HG02588 (cell line): ENCODE measurements around the gene SUGCT.

Source experiments
- ATAC-seq: cut with Tn5 transposase; IDR thresholded peaks from one replicate; pipeline ENCODE4 v1.9.1; 2021; ENCODE audit warnings: mild to moderate bottlenecking, moderate library complexity; ENCODE audit not compliant: unreplicated experiment

The SUGCT gene

GRCh38 chr7:40884241-40884640 lies 749.4 kb downstream of the SUGCT start:
- no peak for ATAC-seq

GRCh38 chr7:40885503-40885902 lies 750.7 kb downstream of the SUGCT start:
- no peak for ATAC-seq

GRCh38 chr7:40887099-40887498 lies 752.3 kb downstream of the SUGCT start:
- no peak for ATAC-seq

GRCh38 chr7:40888499-40888898 lies 753.7 kb downstream of the SUGCT start:
- ATAC-seq, result no peak

GRCh38 chr7:40889099-40889498 lies 754.3 kb downstream of the SUGCT start:
- ATAC-seq, result no peak

GRCh38 chr7:40889539-40889938 lies 754.7 kb downstream of the SUGCT start:
- ATAC-seq, result no peak

- no peak for ATAC-seq
Measured at GRCh38 chr7:40890088-40890692, 755.4 kb downstream of the SUGCT start.

- no peak for ATAC-seq
Measured at GRCh38 chr7:40891232-40891631, 756.4 kb downstream of the SUGCT start.

- no peak for ATAC-seq
Measured at GRCh38 chr7:40899151-40899550, 764.3 kb downstream of the SUGCT start.

- no peak for ATAC-seq
Measured at GRCh38 chr7:40899636-40900507, 765.1 kb downstream of the SUGCT start.

- no peak for ATAC-seq
Measured at GRCh38 chr7:40903872-40904271, 769.1 kb downstream of the SUGCT start.

GRCh38 chr7:40907286-40907685 lies 772.5 kb downstream of the SUGCT start:
- no peak for ATAC-seq

- no peak for ATAC-seq
Measured at GRCh38 chr7:40909346-40909980, 774.7 kb downstream of the SUGCT start.
